ENCODE data around the gene MYRF.

DNA sequence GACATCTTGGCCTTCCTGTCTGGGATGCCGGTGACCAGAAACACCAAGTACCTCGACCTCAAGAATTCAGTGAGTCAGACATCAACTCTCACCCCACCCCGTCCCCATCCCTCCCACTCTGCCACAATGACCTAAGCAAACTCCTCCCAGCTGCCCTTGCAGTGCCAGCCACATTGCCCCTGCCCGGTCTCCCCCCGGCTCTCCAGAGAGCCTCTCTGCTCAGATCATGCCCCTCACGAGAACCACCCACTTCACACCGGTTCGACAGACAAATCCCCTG, 23.6 kb upstream of the MYRF start:
- TF ChIP-seq, protein P1, sequence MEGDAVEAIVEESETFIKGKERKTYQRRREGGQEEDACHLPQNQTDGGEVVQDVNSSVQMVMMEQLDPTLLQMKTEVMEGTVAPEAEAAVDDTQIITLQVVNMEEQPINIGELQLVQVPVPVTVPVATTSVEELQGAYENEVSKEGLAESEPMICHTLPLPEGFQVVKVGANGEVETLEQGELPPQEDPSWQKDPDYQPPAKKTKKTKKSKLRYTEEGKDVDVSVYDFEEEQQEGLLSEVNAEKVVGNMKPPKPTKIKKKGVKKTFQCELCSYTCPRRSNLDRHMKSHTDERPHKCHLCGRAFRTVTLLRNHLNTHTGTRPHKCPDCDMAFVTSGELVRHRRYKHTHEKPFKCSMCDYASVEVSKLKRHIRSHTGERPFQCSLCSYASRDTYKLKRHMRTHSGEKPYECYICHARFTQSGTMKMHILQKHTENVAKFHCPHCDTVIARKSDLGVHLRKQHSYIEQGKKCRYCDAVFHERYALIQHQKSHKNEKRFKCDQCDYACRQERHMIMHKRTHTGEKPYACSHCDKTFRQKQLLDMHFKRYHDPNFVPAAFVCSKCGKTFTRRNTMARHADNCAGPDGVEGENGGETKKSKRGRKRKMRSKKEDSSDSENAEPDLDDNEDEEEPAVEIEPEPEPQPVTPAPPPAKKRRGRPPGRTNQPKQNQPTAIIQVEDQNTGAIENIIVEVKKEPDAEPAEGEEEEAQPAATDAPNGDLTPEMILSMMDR (IDR thresholded peaks at IDR 0.05), result no peak
- TF ChIP-seq POLR2A (IDR thresholded peaks at IDR 0.05), result no peak

All from thyroid gland (tissue), 4 donors.